K562 (cell line): Measurements from ENCODE around the gene TMTC2. TPM values are rescaled to one million over a fixed set of nuclear protein-coding genes. Genes with fewer than 3 reads are reported as not detected.

Experiments used
- ATAC-seq: fragments of 200-7000 bp; cut with Tn5 transposase; 3 replicates; pipeline ENCODE4 v1.9.1; 2020; ENCODE audit warnings: moderate library complexity
- BruUV-seq: library from RNA; stranded (reverse); fragments of 400-500 nt; replicated peaks from 2 replicates; lab custom pipeline; 2021; lab: Mats Ljungman, UMichigan
- CTCF ChIA-PET: fragments of 300-600 bp; formaldehyde crosslinking; extraction: SDS; loops from one replicate; lab custom pipeline; 2021; ENCODE audit warnings: low intra/inter-chr PET ratio; lab: Yijun Ruan, JAX
- POLR2A ChIA-PET: fragments of 300-600, 350-650 bp; sonication (Branson Sonifier 250); formaldehyde crosslinking; extraction: SDS; loops from one replicate; lab custom pipeline; 2021; ENCODE audit warnings: antibody characterized with exemption, inconsistent platforms; lab: Yijun Ruan, JAX
- DNase-seq, 4 experiments: peaks; one replicate each; pipeline versions ENCODE4 v3.0.0 to v3.0.0-alpha.2; 2011 to 2018; ENCODE audit warnings: low spot score in 3 of 4, mixed read lengths in 3 of 4; ENCODE audit errors: extremely low read depth in 1 of 4
- FAIRE-seq: peaks from 2 replicates; lab custom pipeline; 2011; peaks lifted over from hg19 to GRCh38; lab: Jason Lieb, UNC
- H2AFZ ChIP-seq: 2 replicates; pipeline ENCODE4 v1.6.0; 2011; ENCODE audit warnings: low read depth, low read length, control low read depth, inconsistent platforms
- H3K27ac ChIP-seq: fragments of 200-600 bp; 3 replicates; pipeline ENCODE4 v1.8.0; 2011; ENCODE audit warnings: low read depth, mild to moderate bottlenecking, control low read depth, inconsistent platforms, low read length, moderate library complexity, mixed read lengths; ENCODE audit errors: extremely low read depth
- H3K27me3 ChIP-seq, 2 experiments: fragments of 300-600 bp in 1 of 2; 2 replicates in 1 of 2; 3 replicates in 1 of 2; pipeline versions ENCODE4 v1.6.0 to v1.8.0; 2011; ENCODE audit warnings: inconsistent platforms in 2 of 2, low read length in 2 of 2, mild to moderate bottlenecking in 1 of 2, mixed read lengths in 1 of 2, moderate library complexity in 1 of 2; ENCODE audit not compliant: control insufficient read depth in 2 of 2, insufficient read depth in 2 of 2
- H3K36me3 ChIP-seq: fragments of 300-600 bp; 3 replicates; pipeline ENCODE4 v1.8.0; 2011; ENCODE audit warnings: mild to moderate bottlenecking, low read length, inconsistent platforms; ENCODE audit not compliant: control insufficient read depth, insufficient read depth
- H3K4me1 ChIP-seq, 2 experiments: fragments of 200-600 bp in 1 of 2; replicated peaks in 1 of 2; 2 replicates in 1 of 2; 3 replicates in 1 of 2; pipeline versions ENCODE4 v1.5.1 to v1.8.0; 2011; ENCODE audit warnings: inconsistent platforms in 2 of 2, low read length in 2 of 2, mild to moderate bottlenecking in 1 of 2, mixed read lengths in 1 of 2, moderate library complexity in 1 of 2; ENCODE audit not compliant: control insufficient read depth in 2 of 2, insufficient read depth in 2 of 2
- H3K4me2 ChIP-seq: 2 replicates; pipeline ENCODE4 v1.6.1; 2011; ENCODE audit warnings: low read length, control low read depth, inconsistent platforms, mixed read lengths; ENCODE audit not compliant: insufficient read depth
- H3K4me3 ChIP-seq: fragments of 200-600 bp; sonication (generic), shearing (Covaris generic); 2 replicates; pipeline ENCODE4 v1.5.1; 2016; ENCODE audit warnings: control low read depth, inconsistent platforms
- H3K79me2 ChIP-seq: fragments of 200-600 bp; 3 replicates; pipeline ENCODE4 v1.8.0; 2011; ENCODE audit warnings: low read length, inconsistent platforms; ENCODE audit not compliant: control insufficient read depth, insufficient read depth
- H3K9ac ChIP-seq, 2 experiments: 2 replicates each; pipeline versions ENCODE4 v1.6.0 to v1.6.1; 2011; ENCODE audit warnings: low read depth in 2 of 2, low read length in 2 of 2, control low read depth in 1 of 2, inconsistent platforms in 1 of 2, mild to moderate bottlenecking in 1 of 2, mixed read lengths in 1 of 2; ENCODE audit not compliant: insufficient read depth in 1 of 2
- H3K9me1 ChIP-seq: one replicate; pipeline ENCODE4 v1.6.0; 2011; ENCODE audit warnings: inconsistent platforms, mild to moderate bottlenecking, low read length, moderate library complexity; ENCODE audit not compliant: control insufficient read depth, insufficient read depth
- H3K9me3 ChIP-seq: replicated peaks from 2 replicates; pipeline ENCODE4 v1.5.1; 2011; ENCODE audit warnings: low read depth, low read length, inconsistent platforms; ENCODE audit not compliant: control insufficient read depth, insufficient read depth
- H4K20me1 ChIP-seq: replicated peaks from 2 replicates; pipeline ENCODE4 v1.6.1; 2011; ENCODE audit warnings: low read length, inconsistent platforms, mixed read lengths; ENCODE audit not compliant: control insufficient read depth, insufficient read depth
- ATF7 ChIP-seq: fragments of 450-650 bp; IDR thresholded peaks from 2 replicates; pipeline ENCODE4 v1.7.1; 2014; ENCODE audit warnings: mild to moderate bottlenecking, moderate library complexity
- PTTG1 ChIP-seq: fragments of 450-650 bp; IDR thresholded peaks from 2 replicates; pipeline ENCODE4 v1.6.1; 2016; ENCODE audit warnings: low read depth, mild to moderate bottlenecking, missing genetic modification characterization, missing compliant biosample characterization
- SAFB2 ChIP-seq: fragments of 200-400 bp; formaldehyde crosslinking; IDR thresholded peaks from 2 replicates; pipeline ENCODE4 v1.6.1; 2018; ENCODE audit warnings: borderline replicate concordance, low read length, low read depth, moderate library complexity; ENCODE audit not compliant: severe bottlenecking
- XRCC5 ChIP-seq: fragments of 200-400 bp; formaldehyde crosslinking; IDR thresholded peaks from 2 replicates; pipeline ENCODE4 v1.6.1; 2017; ENCODE audit warnings: low read depth, mild to moderate bottlenecking, low read length
- ZBTB7A ChIP-seq: IDR thresholded peaks from 2 replicates; pipeline ENCODE4 v1.6.1; 2011; ENCODE audit warnings: low read depth, mild to moderate bottlenecking, low read length, moderate library complexity, borderline replicate concordance; ENCODE audit not compliant: control insufficient read depth
- ZNF217 ChIP-seq: sonication (generic); formaldehyde crosslinking; IDR thresholded peaks from 2 replicates; pipeline ENCODE4 v1.8.0; 2022; ENCODE audit warnings: mild to moderate bottlenecking, missing genetic modification reagents
- ZNF707 ChIP-seq: fragments of 250-450 bp; sonication (Bioruptor Pico); conservative IDR thresholded peaks from 2 replicates; pipeline ENCODE4 v1.8.0; 2022; ENCODE audit warnings: inconsistent platforms, mild to moderate bottlenecking, moderate library complexity
- ZSCAN32 ChIP-seq: fragments of 450-650 bp; formaldehyde crosslinking; IDR thresholded peaks from 2 replicates; pipeline ENCODE4 v1.4.0; 2020; ENCODE audit warnings: mild to moderate bottlenecking, moderate library complexity
- WGBS: fragments of 100-300 bp; shearing (Covaris generic); methylation state at CpG from one replicate; pipeline ENCODE4 v1.1.6; 2016; ENCODE audit warnings: low coverage, mixed read lengths; ENCODE audit not compliant: insufficient coverage; ENCODE audit errors: missing lambda C conversion rate; 5-methylcytosine and 5-hydroxymethylcytosine counted together
- in situ Hi-C: fragments of 300-500 bp; cut with MboI; formaldehyde crosslinking; loops from 4 replicates; pipeline ENCODE4 v1.15.0; 2018; ENCODE audit warnings: inconsistent platforms, mixed read lengths
- intact Hi-C: fragments of 100-400 bp; cut with micrococcal nuclease; formaldehyde crosslinking; loops from 2 replicates; pipeline ENCODE4 v1.14.2; 2022
- polyA plus RNA-seq, 8 experiments: library from polyadenylated mRNA; depleted of rRNA in 4 of 8; stranded (reverse) in 5 of 8; unstranded in 3 of 8; fragments of >200 nt; fragmentation: Nextera tagmentation in 2 of 8; fragmentation: Illumina TruSeq in 1 of 8; extraction: Ambion mirVana in 2 of 8; extraction: Trizol in 1 of 8; gene quantifications; 2 replicates each; pipeline versions ENCODE4 v1.2.1 to v1.2.3, GENCODE V29; 2011 to 2014; ENCODE audit warnings: inconsistent platforms in 1 of 8, missing spikeins in 1 of 8
- total RNA-seq, 7 experiments: library from RNA; depleted of rRNA in 6 of 7; stranded (reverse); fragments of >200 nt in 6 of 7; fragmentation: Illumina TruSeq in 2 of 7; extraction: Trizol in 2 of 7; gene quantifications; 2 replicates each; pipeline versions ENCODE4 v1.2.1 to v1.2.3, GENCODE V29; 2011 to 2021; ENCODE audit warnings: low replicate concordance in 1 of 7
- TF ChIP-seq, protein P1 (sequence below): fragments of 250-450 bp; sonication (Bioruptor Pico); IDR thresholded peaks from 2 replicates; pipeline ENCODE4 v1.5.0; 2021; ENCODE audit warnings: mild to moderate bottlenecking, moderate library complexity
- TF ChIP-seq, protein P2 (sequence below): fragments of 250-450 bp; sonication (Bioruptor Pico); IDR thresholded peaks from 2 replicates; pipeline ENCODE4 v1.4.0; 2020
- TF ChIP-seq, protein P3 (sequence below): sonication (generic); formaldehyde crosslinking; IDR thresholded peaks from 2 replicates; pipeline ENCODE4 v1.8.1; 2023; ENCODE audit warnings: mild to moderate bottlenecking, missing genetic modification reagents
- TF ChIP-seq, protein P4 (sequence below): sonication (generic); formaldehyde crosslinking; IDR thresholded peaks from 2 replicates; pipeline ENCODE4 v1.8.0; 2022; ENCODE audit warnings: missing genetic modification reagents, mild to moderate bottlenecking, moderate library complexity, borderline replicate concordance

The TMTC2 gene
- total and polyA plus RNA-seq, 9 of the 15 experiments (the other 6 are each of a cell fraction or from before 2014, with no cell fraction given) = 0.29 to 1.1 (median 0.55) TPM

DNA sequence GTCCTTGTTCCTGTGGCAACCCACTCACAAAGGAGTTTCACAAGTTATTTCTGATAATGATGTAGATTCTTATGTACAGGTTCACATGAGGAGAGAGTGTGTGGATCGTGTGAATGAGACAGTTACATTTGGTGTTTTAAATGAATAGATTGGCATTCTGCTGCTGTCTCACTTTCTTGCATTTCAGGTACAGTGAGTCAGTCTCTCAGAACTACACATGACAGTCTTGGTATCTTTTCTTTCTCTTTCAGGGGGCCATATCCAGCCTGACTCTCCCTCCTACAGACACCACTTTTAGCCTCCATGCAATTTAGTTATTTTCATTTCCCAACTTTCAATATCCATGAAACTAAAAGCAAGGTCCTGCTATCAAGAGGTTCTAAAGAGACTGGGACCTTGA is 19.9 kb upstream of the TMTC2 start (continued):
- TF ChIP-seq ATF7 = no peak

DNA sequence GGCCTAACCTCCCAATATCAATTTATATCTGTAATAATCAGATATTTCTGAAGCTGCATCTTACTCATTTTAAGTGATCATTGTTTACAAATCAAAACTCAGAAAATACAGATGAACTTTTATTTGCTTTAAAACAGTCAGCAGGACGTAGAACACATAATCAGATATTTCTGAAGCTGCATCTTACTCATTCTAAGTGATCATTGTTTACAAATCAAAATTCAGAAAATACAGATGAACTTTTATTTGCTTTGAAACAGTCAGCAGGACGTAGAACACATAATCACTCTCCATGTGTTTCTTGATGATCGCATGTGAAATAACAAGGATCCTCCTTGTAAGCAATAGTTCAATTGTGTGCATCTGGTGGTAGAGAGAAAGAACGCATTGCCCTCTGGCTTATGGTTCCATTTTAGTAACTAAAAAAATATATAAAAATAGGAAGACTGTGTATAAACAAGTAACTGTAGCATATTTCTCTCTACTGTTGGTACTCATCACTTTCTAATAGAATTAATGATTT is 15.0 kb upstream of the TMTC2 start:
- no peaks in the 10 kb centered on the region for H3K9me3 ChIP-seq
- FAIRE-seq = no peak
- no peaks in the 10 kb centered on the region for H3K36me3 ChIP-seq
- no peak overlapping the region for H3K4me3 ChIP-seq
- no peaks in the 10 kb centered on the region for H4K20me1 ChIP-seq
- H3K4me2 ChIP-seq = no peak overlapping the region
- H3K79me2 ChIP-seq = no peaks in the 10 kb centered on the region
- no peak overlapping the region for H3K9ac ChIP-seq
- 0% methylated on average over 4 of the region's 4 CpGs for WGBS
- H3K4me1 ChIP-seq = no peaks in the 10 kb centered on the region
- intact Hi-C loops (no loop called here), in situ Hi-C loops (no loop called here)
- ChIA-PET POLR2A (no interaction called here), CTCF (no interaction called here)
- ATAC-seq = no peak
- no peaks in the 10 kb centered on the region for H3K27me3 ChIP-seq
- no peak for DNase-seq
- H3K27ac ChIP-seq = no peak overlapping the region
- H3K9me1 ChIP-seq = no peaks in the 10 kb centered on the region
- BruUV-seq = no TSS peak
- no peak overlapping the region for H2AFZ ChIP-seq
- TF ChIP-seq, protein P1, sequence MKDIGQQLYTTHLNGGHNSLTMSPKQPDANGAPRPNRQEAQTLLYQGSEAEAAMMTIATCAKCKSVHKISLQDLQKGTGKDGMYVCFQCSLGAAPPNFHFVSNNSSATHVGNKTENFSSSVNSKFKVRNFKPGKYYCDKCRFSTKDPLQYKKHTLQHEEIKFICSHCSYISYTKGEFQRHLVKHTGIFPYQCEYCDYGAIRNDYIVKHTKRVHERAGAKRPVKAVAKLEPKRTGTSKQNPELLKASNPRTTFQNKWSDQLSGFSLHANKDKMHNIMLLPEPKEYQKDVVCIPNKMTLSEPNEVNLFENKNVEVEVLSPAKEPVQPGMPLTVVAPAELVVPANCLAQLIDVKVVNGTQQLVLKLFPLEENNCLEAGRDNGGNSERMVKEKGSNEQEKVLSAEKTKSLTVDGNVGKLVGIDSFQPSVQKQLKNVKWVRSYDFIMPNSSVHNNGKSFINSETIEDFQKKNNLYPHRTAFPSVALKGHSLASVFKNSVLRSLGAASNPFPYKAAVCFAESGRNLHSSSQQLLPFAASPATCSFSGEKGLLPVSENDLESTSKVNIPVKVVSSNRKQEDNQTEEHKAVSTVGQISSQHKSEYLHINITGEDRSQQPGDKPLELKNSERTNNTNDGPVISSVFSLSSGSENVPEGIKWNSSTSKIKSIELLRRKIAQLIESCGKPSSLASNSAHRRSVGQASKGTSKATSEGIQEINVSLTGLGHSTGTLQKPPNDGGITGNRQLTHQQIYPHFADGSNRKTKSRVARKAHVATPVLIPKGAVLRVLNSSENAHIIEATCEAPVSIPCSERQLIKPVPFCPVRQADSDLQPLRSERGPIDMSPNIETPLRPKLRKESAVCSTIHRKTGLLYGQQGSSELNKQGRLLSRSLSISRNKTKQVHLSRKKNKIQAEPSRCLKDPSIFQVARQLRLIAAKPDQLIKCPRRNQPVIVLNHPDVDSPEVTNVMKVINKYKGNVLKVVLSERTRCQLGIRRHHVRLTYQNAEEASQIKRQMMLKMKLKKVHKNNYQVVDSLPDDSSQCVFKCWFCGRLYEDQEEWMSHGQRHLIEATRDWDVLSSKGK (CRISPR knock-in tag) = no peak
- no peak for TF ChIP-seq ZNF217 (CRISPR knock-in tag)
- no peak for TF ChIP-seq XRCC5
- TF ChIP-seq ZBTB7A = no peak
- no peak for TF ChIP-seq SAFB2
- TF ChIP-seq, protein P2, sequence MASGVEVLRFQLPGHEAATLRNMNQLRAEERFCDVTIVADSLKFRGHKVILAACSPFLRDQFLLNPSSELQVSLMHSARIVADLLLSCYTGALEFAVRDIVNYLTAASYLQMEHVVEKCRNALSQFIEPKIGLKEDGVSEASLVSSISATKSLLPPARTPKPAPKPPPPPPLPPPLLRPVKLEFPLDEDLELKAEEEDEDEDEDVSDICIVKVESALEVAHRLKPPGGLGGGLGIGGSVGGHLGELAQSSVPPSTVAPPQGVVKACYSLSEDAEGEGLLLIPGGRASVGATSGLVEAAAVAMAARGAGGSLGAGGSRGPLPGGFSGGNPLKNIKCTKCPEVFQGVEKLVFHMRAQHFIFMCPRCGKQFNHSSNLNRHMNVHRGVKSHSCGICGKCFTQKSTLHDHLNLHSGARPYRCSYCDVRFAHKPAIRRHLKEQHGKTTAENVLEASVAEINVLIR (CRISPR knock-in tag) = no peak
- no peak for TF ChIP-seq PTTG1
- TF ChIP-seq, protein P3, sequence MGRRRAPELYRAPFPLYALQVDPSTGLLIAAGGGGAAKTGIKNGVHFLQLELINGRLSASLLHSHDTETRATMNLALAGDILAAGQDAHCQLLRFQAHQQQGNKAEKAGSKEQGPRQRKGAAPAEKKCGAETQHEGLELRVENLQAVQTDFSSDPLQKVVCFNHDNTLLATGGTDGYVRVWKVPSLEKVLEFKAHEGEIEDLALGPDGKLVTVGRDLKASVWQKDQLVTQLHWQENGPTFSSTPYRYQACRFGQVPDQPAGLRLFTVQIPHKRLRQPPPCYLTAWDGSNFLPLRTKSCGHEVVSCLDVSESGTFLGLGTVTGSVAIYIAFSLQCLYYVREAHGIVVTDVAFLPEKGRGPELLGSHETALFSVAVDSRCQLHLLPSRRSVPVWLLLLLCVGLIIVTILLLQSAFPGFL (CRISPR knock-in tag) = no peak
- TF ChIP-seq, protein P4, sequence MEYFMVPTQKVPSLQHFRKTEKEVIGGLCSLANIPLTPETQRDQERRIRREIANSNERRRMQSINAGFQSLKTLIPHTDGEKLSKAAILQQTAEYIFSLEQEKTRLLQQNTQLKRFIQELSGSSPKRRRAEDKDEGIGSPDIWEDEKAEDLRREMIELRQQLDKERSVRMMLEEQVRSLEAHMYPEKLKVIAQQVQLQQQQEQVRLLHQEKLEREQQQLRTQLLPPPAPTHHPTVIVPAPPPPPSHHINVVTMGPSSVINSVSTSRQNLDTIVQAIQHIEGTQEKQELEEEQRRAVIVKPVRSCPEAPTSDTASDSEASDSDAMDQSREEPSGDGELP (CRISPR knock-in tag) = no peak
- TF ChIP-seq ZSCAN32 = no peak
- no peak for TF ChIP-seq ZNF707 (CRISPR knock-in tag)
